Small intestine (tissue), 16 donors: ENCODE data around the gene INPP5K. TPM values are rescaled to one million over a fixed set of nuclear protein-coding genes. Genes with fewer than 3 reads are reported as not detected.
"Not testable (repeated sequence)": the region's sequence is repeated elsewhere in the genome, so short reads cannot be mapped to it uniquely, and the experiment has no call there.

Source experiments
- DNase-seq, 2 donors: peaks; one replicate each; pipeline versions ENCODE4 v3.0.0 to v3.0.0-alpha.2; 2013
- FAIRE-seq: peaks from 2 replicates; lab custom pipeline; 2012; peaks lifted over from hg19 to GRCh38; lab: Jason Lieb, UNC
- H3K27ac ChIP-seq, 3 donors: one replicate each; pipeline ENCODE4 v1.5.1; 2013; ENCODE audit warnings: low read length in 2 of 3, mild to moderate bottlenecking in 2 of 3, control low read depth in 1 of 3, inconsistent platforms in 1 of 3, low read depth in 1 of 3, moderate library complexity in 1 of 3
- H3K27me3 ChIP-seq, 3 donors: one replicate each; pipeline ENCODE4 v1.6.1; 2013; ENCODE audit warnings: low read length in 3 of 3, inconsistent platforms in 1 of 3; ENCODE audit not compliant: control insufficient read depth in 3 of 3, insufficient read depth in 3 of 3
- H3K36me3 ChIP-seq, 3 donors: one replicate each; pipeline ENCODE4 v1.6.1; 2013; ENCODE audit warnings: low read length in 3 of 3, inconsistent platforms in 1 of 3, low read depth in 1 of 3, mild to moderate bottlenecking in 1 of 3, moderate library complexity in 1 of 3; ENCODE audit not compliant: control insufficient read depth in 3 of 3, insufficient read depth in 2 of 3
- H3K4me1 ChIP-seq, 3 donors: one replicate each; pipeline ENCODE4 v1.6.1; 2013; ENCODE audit warnings: low read length in 2 of 3, inconsistent platforms in 1 of 3, low read depth in 1 of 3, mild to moderate bottlenecking in 1 of 3, moderate library complexity in 1 of 3; ENCODE audit not compliant: control insufficient read depth in 3 of 3, insufficient read depth in 2 of 3
- H3K4me3 ChIP-seq, 3 donors: one replicate each; pipeline ENCODE4 v1.5.1; 2013; ENCODE audit warnings: low read length in 3 of 3, control low read depth in 1 of 3, inconsistent platforms in 1 of 3, low read depth in 1 of 3, mild to moderate bottlenecking in 1 of 3, moderate library complexity in 1 of 3
- H3K9me3 ChIP-seq, 2 donors: one replicate each; pipeline ENCODE4 v1.6.1; 2013; ENCODE audit warnings: low read depth in 1 of 2, low read length in 1 of 2; ENCODE audit not compliant: control insufficient read depth in 2 of 2, insufficient read depth in 1 of 2
- WGBS, 3 donors: extraction: QIAGEN DNeasy Blood & Tissue Kit; methylation state at CpG; one replicate each; pipeline ENCODE4 v1.1.7; 2013; 5-methylcytosine and 5-hydroxymethylcytosine counted together
- long read RNA-seq, 10 donors: transcript quantifications; one replicate each; lab custom pipeline, GENCODE V29; 2026
- polyA plus RNA-seq, 4 donors: library from polyadenylated mRNA; stranded (reverse) in 3 of 4; unstranded in 1 of 4; fragments of 200-250 nt in 3 of 4; fragments of 120-200 nt in 1 of 4; gene quantifications; one replicate each; pipeline versions ENCODE4 v1.2.1 to v1.2.3, GENCODE V29; 2013
- donor health status: healthy with polysubstance abuse.
- donor health status: control.
- donor health status: control.
- donor health status: Bipolar disorder and iron deficiency.
- donor health status: healthy.

INPP5K gene
- 10 to 100 TPM; 17.0 to 28.1 (median 24.3) TPM for polyA plus RNA-seq
- long read RNA-seq, donor 1, result 0 reads
- long read RNA-seq, donor 2, result 0 reads
- long read RNA-seq, donor 3, partial matches to known transcripts, result 0 of 4 reads
- long read RNA-seq, donor 3, other reads (novel, unspliced or antisense), result 0 of 4 reads
- long read RNA-seq, donor 4, result 0 reads
- long read RNA-seq, donor 5, partial matches to known transcripts, result 0 of 2 reads
- long read RNA-seq, donor 5, other reads (novel, unspliced or antisense), result 0 of 2 reads
- long read RNA-seq, donor 6, partial matches to known transcripts, result 0 of 3 reads
- long read RNA-seq, donor 6, other reads (novel, unspliced or antisense), result 0 of 3 reads
- long read RNA-seq, donor 7, transcript INPP5K-204 (12 exons, 2,988 nt), result major isoform, 6 of 7 reads
- long read RNA-seq, donor 7, partial matches to known transcripts, result 0 of 7 reads
- long read RNA-seq, donor 7, other reads (novel, unspliced or antisense), result 0 of 7 reads
- long read RNA-seq, donor 8, partial matches to known transcripts, result 0 of 1 reads
- long read RNA-seq, donor 8, other reads (novel, unspliced or antisense), result 0 of 1 reads
- long read RNA-seq, donor 9, result 0 reads
- long read RNA-seq, donor 10, transcript INPP5K-204 (12 exons, 2,988 nt), result major isoform, 5 of 6 reads
- long read RNA-seq, donor 10, partial matches to known transcripts, result 0 of 6 reads
- long read RNA-seq, donor 10, other reads (novel, unspliced or antisense), result 0 of 6 reads

DNA sequence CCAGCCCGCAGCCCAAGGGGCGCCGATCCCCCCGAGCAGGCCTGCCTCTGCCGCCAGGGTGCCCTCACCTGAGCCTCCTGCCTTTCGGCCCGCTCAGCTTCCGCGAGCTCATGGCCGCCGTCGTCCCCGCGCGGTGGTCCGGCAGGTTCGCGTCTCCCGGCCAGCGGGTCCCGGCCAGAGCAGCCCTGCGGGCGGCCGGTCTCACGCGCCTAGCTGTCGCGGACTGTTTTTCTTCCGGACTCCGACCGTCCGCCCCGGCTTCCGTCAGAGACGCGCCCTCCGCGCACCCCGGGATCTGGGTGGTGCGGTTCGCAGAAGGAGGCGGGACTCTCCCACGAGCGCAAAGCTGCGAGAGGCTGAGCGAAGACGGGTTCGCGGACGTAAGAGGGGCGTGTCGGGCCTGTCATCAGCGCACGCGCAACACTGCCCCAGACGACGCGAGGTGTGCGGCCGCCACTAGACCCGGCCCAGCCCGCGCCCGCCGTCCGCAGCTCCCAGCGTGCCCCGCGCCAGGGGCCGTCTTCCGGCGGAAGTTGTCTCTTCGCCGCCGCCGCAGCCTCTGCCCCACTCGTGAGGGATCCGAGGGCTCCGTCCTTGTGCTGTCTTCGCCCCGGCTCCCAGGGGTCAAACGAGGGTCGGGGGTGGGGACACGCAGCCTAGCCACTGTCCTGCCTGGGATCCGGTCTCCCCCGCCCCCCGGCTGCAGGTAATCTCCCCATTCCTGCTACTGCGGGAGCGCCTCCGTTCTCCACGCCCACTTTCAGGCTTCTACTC lies at the start of gene INPP5K:
TSS of gene INPP5K (minus strand) at position 225 of the 774 bp plus-strand sequence. CDS start at position 112, 113 bp downstream.
- Histone ChIP-seq H3K27me3 (no peaks in the 10 kb centered on the region), H3K4me1 (peaks cover 3 to 12% (median 5%) of the 10 kb centered on the region in 3 donors)
- WGBS, 3 donors, result 0% methylated on average over 56 to 91 of the region's 91 CpGs

DNA sequence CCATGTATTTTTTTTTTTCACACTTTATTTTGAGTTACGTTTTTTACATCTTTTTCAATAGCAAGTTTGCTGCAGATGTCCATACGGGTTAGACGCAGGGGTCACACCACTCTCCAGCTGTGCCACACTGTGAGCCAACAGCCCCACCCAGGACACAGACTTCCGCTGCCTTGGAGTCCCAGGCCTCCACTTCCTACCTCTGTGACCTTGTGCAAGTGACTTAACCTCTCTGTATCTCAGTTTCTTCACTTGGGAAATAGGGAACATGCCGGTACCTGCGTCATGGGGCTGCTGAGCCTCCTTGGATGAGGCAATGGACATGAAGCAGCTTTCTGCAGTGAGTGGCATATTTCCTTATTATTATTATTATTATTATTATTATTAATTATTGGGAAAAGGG lies 49.5 kb upstream of the INPP5K start:
- DNase-seq (no peak), FAIRE-seq (no peak)
- H3K4me3 ChIP-seq, result no peak overlapping the region
- H3K36me3 ChIP-seq, result peaks cover 0 to 4% (median 0%) of the 10 kb centered on the region in 3 donors
- H3K9me3 ChIP-seq, result no peaks in the 10 kb centered on the region
- H3K27me3 ChIP-seq, result no peaks in the 10 kb centered on the region
- WGBS, 3 donors, result 72 to 74% (median 74%) methylated on average over 6 of the region's 6 CpGs
- H3K4me1 ChIP-seq, result peaks cover 0 to 20% (median 3%) of the 10 kb centered on the region in 3 donors
- H3K27ac ChIP-seq, result no peak overlapping the region

More for the DNA sequence above, at the start of gene INPP5K:
- FAIRE-seq, result no peak
- H3K36me3 ChIP-seq, result peaks cover 2 to 54% (median 5%) of the 10 kb centered on the region in 3 donors
- H3K4me3 ChIP-seq, result peak within 1 kb of the TSS; percentile 89 to 94 (median 91)
- H3K27ac ChIP-seq, result peak within 1 kb of the TSS; percentile 91 to 96 (median 93)
- peak; percentile 98 to 99 for DNase-seq
- no peaks in the 10 kb centered on the region for H3K9me3 ChIP-seq

DNA sequence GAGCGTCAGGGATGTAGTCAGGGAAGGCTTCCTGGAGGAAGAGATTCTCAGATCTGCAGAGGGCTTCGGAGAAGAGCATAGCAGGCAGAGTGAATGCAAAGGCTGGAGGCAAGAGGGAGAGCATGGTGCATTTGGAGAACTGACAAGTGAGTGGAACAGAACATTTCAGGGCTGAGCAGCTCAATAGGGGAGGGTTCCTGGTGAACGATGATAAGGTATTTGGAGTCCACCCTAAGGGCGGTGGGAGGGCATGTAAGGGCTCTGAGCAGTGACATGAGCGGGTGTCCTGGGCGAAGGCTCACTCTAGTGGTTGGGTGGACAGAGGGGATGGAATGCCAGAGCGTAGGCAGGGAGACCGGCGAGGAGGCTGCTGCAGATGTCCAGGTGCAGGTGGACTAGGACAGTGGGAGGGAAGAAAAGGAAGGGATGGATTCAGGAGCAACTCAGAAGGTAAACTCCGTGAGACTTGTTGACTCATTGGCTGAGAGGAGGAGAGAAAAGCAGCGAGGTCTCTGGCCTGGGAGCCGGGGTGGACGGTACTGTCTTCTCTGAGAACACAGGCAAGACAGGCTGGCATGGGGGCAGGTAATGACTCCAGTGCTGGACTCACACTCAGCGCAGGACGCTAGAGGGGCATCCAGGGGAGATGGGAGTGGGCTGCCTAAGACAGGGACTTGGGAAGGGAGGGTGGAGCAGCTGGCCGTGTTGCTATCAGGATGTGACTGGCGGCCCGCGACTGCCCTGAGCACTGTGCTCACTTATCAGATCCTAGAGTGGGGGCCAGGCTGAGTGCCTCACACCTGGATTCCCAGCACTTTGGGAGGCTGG lies 47.6 kb upstream of the INPP5K start:
- FAIRE-seq (no peak), DNase-seq (no peak)
- no peak overlapping the region for H3K27ac ChIP-seq
- WGBS, 3 donors, result 24 to 62% (median 44%) methylated on average over 19 of the region's 19 CpGs
- H3K4me1 ChIP-seq, result peaks cover 3 to 31% (median 7%) of the 10 kb centered on the region in 3 donors
- H3K9me3 ChIP-seq, result no peaks in the 10 kb centered on the region
- peaks cover 0 to 16% (median 0%) of the 10 kb centered on the region in 3 donors for H3K36me3 ChIP-seq
- no peak overlapping the region for H3K4me3 ChIP-seq
- no peaks in the 10 kb centered on the region for H3K27me3 ChIP-seq

DNA sequence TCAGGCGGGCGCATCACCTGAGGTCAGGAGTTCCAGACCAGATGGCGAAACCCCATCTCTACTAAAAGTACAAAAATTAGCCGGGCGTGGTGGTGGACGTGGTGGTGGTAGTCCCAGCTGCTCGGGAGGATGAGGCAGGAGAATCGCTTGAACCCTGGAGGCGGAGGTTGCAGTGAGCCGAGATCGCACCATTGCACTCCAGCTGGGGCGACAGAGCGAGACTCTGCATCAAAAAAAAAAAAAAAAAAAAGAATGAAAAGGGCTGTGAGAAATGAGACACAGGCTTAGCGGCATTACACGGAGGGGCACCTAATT lies 47.0 kb upstream of the INPP5K start:
- not testable (repeated sequence) for H3K9me3 ChIP-seq, FAIRE-seq, H3K27me3 ChIP-seq, H3K27ac ChIP-seq, DNase-seq, H3K4me3 ChIP-seq
- peaks cover 0 to 18% (median 0%) of the 10 kb centered on the region in 3 donors for H3K36me3 ChIP-seq
- 32 to 75% (median 46%) methylated on average over 15 of the region's 15 CpGs for WGBS, 3 donors
- peaks cover 3 to 33% (median 7%) of the 10 kb centered on the region in 3 donors for H3K4me1 ChIP-seq

DNA sequence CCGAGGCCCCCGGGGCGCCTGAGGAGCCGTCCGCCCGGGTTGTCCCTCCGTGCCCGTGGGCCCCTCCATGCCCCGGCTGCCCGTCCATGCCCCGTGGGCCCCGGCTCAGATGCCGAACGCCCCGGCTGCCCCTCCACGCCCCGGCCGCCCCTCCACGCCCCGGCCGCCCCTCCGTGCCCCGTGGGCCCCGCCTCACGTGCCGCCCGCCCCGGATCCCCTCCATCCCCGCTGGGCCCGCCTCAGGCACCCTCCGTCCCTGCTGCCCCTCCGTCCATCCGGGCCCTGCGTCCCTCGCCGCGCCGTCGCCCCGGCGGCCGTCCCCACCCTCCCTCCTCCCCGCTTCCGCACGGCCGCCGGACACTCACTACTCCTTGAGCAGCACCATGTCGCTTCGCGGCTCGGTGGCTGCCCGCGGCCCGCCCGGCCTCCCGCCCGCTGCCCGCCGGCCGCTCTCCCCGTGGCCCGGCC lies 45.8 kb upstream of the INPP5K start:
- Histone ChIP-seq H3K4me1 (peaks cover 3 to 42% (median 7%) of the 10 kb centered on the region in 3 donors), H3K27me3 (no peaks in the 10 kb centered on the region), H3K36me3 (peaks cover 0 to 27% (median 0%) of the 10 kb centered on the region in 3 donors), H3K4me3 (peak overlapping the region; percentile 78 to 87 (median 85)), H3K9me3 (no peaks in the 10 kb centered on the region), H3K27ac (peak overlapping the region; percentile 81 to 94 (median 85))
- WGBS, 3 donors, result 0 to 1% (median 1%) methylated on average over 18 to 62 of the region's 62 CpGs
- no peak for DNase-seq
- FAIRE-seq, result no peak

DNA sequence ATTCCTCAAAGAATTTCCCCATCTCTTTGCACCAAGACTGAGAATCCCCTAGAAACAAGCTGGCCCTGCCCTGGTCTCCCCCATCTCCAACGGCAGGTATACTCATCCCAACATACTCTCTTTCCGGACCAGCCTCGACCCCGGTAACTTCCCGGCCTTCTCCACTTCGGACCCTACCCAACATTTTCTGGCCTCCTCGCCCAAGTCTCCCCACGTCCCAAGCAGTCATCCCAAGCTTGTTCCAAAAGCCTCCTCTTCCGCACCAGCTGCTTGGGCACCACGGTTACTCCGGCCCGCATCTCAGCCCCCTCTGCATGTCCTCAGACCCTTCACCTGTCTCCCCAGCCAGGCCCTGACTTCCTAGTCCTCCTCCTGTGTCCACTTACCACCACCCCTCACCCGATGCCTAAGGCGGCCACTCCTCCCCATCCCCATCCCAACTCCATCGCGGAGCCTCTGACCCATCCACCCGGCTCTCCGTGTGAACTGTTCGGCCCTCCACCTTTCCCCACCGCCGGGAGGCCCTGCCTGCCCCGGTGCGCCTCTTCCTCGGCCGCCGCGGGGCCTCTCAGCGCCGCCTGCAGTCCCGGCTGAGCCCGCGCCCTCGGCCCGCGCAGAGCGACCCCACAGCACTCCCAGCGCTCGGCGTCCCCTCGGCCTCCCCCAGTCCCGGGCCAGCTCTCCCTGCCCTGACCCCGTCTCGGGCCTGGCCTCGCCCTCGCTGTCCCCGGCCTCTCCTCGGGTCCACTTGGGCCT lies 45.2 kb upstream of the INPP5K start:
- peak overlapping the region; percentile 78 to 87 (median 85) for H3K4me3 ChIP-seq
- WGBS, 3 donors, result 6 to 11% (median 6%) methylated on average over 32 to 47 of the region's 47 CpGs
- peak overlapping the region; percentile 81 to 94 (median 85) for H3K27ac ChIP-seq
- DNase-seq, result peak in 1 of 2 donors; percentile 74
- peaks cover 0 to 33% (median 0%) of the 10 kb centered on the region in 3 donors for H3K36me3 ChIP-seq
- H3K27me3 ChIP-seq, result no peaks in the 10 kb centered on the region
- no peak for FAIRE-seq
- peaks cover 3 to 47% (median 7%) of the 10 kb centered on the region in 3 donors for H3K4me1 ChIP-seq
- no peaks in the 10 kb centered on the region for H3K9me3 ChIP-seq

DNA sequence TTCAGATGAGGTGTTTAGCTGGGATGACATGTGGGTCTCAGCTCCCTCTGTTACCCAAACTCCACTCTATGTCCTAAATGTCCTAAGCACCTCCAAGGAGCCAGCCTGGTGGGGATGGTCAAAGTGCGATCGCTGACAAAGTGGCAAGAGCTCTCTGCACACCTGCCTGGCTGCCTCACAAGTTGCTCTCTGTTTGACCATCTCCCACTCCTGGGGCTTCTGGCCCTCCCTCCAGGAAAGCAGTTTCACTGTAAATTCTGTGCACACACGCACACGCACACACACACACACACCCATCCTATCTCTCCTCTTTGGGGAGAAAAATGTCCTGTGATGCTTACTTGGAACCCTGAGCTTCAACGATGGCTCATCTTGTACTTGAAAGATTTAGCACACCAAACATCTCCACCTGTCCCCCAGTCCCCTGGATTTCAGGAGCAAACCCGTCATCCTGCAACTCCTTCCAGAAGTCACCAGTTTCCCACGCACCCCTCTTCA lies 44.5 kb upstream of the INPP5K start:
- Histone ChIP-seq H3K4me1 (peaks cover 3 to 47% (median 7%) of the 10 kb centered on the region in 3 donors), H3K36me3 (peaks cover 0 to 40% (median 1%) of the 10 kb centered on the region in 3 donors), H3K4me3 (peak overlapping the region in 2 of 3 donors; percentile 78 to 87), H3K27ac (peak overlapping the region; percentile 81 to 94 (median 85)), H3K9me3 (no peaks in the 10 kb centered on the region), H3K27me3 (no peaks in the 10 kb centered on the region)
- 22 to 56% (median 46%) methylated on average over 7 of the region's 7 CpGs for WGBS, 3 donors
- DNase-seq (peak; percentile 51 to 59), FAIRE-seq (no peak)
